Measurements from ENCODE around the gene LIMS2. TPM values are rescaled to one million over a fixed set of nuclear protein-coding genes. Genes with fewer than 3 reads are reported as not detected.

LIMS2 gene
- total RNA-seq, 2 donors from 2014 or later, result 2.4 to 4.8 TPM

DNA sequence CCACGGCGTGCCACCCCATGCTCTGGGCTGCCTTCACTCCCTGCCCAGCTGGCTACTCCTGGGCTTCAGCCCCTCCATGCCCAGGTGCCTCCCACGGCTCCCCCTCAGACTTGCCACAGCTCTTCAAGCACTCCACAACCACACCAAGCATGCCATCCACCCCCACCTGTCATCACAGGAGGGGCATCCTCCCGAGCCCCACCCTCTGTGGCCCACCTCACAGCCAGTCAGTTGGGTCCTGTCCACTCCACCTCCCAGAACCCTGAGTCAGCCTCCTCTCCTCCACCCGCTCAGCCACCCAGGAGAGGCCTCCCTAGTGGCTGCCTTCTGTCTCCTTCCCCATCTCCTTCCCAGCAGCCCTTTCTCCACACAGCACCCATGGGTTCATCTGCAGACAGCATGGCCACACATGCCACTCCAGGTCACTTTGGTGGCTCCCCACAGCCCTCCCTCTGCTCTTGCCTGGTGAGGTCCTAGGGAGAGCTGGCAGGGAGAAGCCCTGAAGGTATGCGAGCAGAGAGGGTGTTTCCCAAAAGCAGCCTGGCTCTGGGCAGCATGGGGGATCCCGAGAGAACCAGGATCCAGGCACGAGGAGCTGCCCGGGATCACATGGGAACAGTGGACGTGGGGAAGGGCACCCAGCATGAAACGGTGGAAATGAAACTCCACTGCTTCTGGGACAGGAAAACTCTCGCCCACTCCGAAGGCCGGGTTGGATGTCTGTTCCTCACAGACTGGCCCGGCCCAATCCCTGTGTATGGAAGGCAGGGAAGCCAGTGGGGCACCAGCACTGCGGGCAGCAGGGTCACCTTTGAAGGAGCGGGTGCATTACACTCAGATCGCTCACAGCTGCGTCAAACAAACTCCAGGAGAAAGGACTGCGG is 2.7 kb downstream of the LIMS2 start:
- H3K27ac Mint-ChIP-seq, result no peak overlapping the region
- peaks cover 50% of the 10 kb centered on the region for H3K27me3 Mint-ChIP-seq
- H3K36me3 Mint-ChIP-seq (ENCODE audit: low read depth), result no peaks in the 10 kb centered on the region
- ATAC-seq (replicated peaks), result no peak
- H3K4me3 Mint-ChIP-seq, result no peak overlapping the region
- H3K4me1 Mint-ChIP-seq, result no peaks in the 10 kb centered on the region
- no peaks in the 10 kb centered on the region for H3K9me3 Mint-ChIP-seq

DNA sequence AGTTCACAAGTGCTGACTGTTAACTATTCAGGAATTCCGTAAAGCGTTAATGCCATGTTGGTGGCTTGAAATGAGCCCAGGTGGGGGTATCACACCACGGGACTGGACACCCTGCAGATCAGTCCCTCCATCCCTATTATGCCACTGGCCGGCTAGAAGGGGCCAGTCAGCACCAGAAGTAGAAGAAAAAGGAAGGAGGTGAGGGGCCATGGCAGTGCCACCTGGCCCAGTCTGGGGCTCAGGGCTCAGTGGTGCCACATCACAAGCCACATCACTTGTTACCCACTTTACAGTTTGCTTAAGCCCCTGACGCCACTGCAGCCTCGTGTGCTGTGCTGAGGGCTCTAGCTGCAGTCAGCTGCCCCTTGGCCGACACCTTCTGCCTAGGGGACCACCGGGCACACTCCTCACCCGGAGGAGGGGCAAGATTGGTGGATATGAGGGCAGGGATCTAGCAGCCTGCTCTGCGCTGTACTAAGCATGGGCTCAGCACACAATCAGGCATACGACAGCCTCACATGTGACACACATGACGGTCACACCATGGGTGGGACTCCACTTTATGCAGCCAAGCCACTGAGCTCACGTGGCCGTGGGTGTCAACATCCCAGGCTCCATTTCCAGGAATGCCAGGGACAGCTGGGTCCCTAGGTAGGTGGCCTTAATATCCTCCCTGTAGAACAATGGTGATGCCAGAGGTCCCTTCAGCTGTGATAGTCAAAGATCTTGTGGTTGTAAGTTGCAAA is 3.6 kb downstream of the LIMS2 start:
- Mint-ChIP-seq H3K27ac (no peak overlapping the region), H3K9me3 (no peaks in the 10 kb centered on the region), H3K4me1 (no peaks in the 10 kb centered on the region), H3K36me3 (ENCODE audit: low read depth) (no peaks in the 10 kb centered on the region), H3K27me3 (peaks cover 47% of the 10 kb centered on the region), H3K4me3 (no peak overlapping the region)
- ATAC-seq (replicated peaks), result no peak

DNA sequence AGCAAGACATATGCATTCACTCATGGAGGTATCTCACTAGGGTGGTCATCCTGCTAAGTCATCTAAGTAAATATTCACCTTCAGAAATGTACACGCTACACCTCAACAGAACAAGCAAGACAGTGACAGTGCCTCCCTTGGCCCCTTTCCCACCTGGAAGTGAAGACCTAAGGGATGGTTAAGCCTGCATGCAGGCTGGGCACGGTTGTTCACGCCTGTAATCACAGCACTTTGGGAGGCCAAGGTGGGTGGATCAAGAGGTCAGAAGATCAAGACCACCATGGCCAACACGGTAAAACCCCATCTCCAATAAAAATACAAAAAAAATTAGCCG is 4.4 kb downstream of the LIMS2 start:
- Mint-ChIP-seq H3K27ac (no peak overlapping the region), H3K4me3 (no peak overlapping the region), H3K27me3 (peaks cover 45% of the 10 kb centered on the region), H3K4me1 (no peaks in the 10 kb centered on the region), H3K36me3 (ENCODE audit: low read depth) (no peaks in the 10 kb centered on the region), H3K9me3 (no peaks in the 10 kb centered on the region)
- ATAC-seq (replicated peaks), result no peak

DNA sequence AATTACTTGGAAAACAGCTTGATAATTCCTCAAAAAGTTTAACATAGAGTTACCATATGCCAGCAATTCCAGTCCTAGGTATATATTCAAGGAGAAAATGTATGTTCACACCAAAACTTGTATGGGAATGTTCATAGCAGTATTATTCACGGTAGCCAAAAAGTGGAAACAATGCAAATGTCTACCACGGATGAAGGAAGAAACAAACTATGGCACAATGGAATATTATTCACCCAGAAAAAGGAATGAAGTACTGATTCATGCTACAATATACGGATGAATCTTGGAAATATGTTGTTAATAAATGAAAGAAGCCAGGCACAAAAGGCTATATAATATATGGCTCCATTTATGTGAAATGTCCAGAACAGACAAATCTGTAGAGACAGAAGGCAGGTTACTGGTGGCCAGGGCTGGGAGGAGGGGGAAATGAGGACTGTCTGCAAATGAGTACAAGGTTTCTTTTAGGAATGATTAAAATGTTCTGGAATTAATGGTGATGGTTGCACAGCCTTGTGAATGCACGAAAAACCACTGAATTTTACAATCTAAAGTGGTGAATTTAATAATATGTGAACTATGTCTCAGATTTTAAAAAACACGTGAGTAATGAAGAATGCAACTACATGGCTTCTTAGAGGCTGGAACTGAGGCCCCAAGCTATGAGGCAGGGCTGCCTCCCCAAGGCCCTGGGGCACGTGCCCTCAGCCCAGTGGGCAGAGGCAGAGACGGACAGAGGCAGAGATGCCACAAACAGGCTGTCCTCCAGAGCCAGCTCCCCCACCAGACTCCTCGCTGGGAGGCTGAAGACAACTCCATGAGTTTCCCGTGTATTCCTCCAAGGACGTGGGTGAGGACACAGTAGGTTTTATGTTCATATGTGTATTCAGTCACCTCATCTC is 5.0 kb downstream of the LIMS2 start:
- ATAC-seq (replicated peaks), result no peak
- H3K27me3 Mint-ChIP-seq, result peaks cover 47% of the 10 kb centered on the region
- H3K4me3 Mint-ChIP-seq, result no peak overlapping the region
- H3K36me3 Mint-ChIP-seq (ENCODE audit: low read depth), result no peaks in the 10 kb centered on the region
- no peak overlapping the region for H3K27ac Mint-ChIP-seq
- H3K4me1 Mint-ChIP-seq, result no peaks in the 10 kb centered on the region
- H3K9me3 Mint-ChIP-seq, result no peaks in the 10 kb centered on the region

DNA sequence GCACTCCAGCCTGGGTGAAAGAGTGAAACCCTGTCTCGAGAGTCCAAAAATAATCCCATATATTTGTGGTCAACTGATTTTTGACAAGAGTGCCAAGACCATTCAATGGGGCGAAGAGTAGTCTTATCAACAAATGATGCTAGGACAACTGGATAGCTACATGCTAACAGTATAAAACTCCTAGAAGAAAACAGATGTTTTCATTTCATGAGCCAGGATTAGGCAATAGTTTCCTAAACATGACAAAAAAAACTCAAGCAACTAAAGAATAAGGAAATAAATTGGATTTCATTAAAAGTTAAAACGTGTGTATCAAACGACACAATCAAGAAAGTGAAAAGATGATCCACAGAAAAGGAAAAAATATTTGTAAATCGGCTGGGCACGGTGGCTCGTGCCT is 6.3 kb downstream of the LIMS2 start:
- no peak overlapping the region for H3K27ac Mint-ChIP-seq
- peaks cover 48% of the 10 kb centered on the region for H3K27me3 Mint-ChIP-seq
- no peak overlapping the region for H3K4me3 Mint-ChIP-seq
- H3K36me3 Mint-ChIP-seq (ENCODE audit: low read depth), result no peaks in the 10 kb centered on the region
- H3K4me1 Mint-ChIP-seq, result no peaks in the 10 kb centered on the region
- ATAC-seq (replicated peaks), result no peak
- H3K9me3 Mint-ChIP-seq, result no peaks in the 10 kb centered on the region

DNA sequence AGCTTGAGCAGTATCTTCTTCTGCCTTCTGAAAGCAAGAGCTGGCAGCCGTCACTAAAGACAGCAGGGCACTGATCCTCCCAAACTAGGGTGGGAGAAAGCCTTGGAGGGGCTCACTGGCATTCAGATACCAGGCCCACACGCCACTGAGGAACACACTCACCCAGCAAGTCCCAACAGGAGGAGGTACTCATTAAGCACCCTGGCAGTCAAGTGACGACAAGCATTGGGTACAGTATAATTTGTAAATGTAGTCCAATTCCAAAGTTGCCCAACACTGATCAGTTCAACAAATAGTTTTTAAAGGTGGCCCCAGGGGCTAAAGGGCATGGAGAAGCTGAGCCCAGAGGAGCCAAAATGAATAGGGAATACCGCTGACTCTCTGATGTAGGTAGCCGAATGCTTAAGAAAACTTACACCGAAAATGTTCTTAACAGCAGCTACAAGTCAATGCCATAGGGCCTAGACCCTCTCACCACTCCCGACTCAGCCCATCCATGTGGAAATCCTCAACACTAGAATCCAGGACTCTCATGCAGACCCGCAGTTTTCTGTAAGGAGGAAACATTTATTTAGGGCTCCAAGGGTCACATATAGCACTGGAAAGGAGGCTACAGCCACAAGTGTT is 9.9 kb downstream of the LIMS2 start:
- Mint-ChIP-seq H3K27me3 (peaks cover 52% of the 10 kb centered on the region), H3K4me1 (no peaks in the 10 kb centered on the region), H3K9me3 (no peaks in the 10 kb centered on the region), H3K4me3 (no peak overlapping the region), H3K27ac (no peak overlapping the region), H3K36me3 (ENCODE audit: low read depth) (no peaks in the 10 kb centered on the region)
- ATAC-seq (replicated peaks), result no peak

DNA sequence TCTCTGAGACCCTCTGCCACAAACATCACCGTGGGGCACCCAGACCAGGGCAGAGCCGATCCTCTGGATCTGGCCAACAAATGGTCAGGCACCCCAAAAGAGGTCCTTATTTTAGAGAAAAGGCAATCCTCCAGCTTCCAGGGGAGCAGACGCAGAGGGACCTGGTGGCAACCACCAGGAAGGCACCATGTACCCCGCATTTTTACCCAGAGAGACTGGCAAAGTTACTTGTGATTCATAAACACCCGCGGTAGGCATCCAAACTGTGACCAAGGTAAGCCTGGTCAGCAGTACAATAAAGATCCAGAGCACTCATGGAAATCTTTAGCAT is 10.5 kb downstream of the LIMS2 start:
- peaks cover 47% of the 10 kb centered on the region for H3K27me3 Mint-ChIP-seq

DNA sequence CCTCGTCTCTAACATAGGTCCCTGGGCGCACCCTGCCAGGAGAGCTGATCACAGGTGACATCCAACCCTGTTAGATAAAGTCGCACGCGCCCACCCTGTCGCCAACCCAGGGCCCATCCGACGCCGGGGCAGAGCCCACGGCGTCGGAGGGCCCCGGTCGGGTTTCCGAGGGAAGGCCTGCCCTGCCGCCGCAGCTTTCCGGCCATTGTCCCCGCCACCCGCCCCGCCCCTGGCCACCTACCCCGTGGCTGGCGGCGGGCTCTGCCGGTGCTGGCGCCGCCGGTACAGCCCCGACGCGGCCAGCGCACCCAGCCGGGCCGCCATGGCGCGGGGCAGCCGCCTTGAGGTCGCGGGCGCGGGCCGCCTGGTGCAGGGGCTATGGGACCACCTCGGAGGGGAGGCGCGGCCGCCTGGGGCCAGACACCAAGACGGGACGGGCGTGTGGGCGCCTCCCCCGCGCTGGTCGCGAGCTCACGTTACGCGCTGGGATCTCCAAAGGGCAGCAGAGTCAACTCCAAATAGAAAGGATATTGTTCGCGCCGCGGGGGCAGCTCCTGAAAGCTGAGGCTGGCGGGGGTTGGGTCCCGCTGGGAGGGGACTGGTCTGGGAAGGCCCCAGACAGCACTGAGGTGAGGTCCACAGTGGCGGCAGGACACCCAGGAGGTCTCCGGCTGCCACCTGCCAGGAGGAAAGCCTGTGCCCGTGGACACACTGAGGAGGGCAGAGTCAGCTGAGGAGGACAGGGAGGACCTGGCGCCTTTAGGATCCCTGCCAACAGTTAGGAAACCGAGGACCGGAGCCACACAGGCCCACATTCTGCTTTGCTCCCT is 11.1 kb downstream of the LIMS2 start:
- no peak overlapping the region for H3K27ac Mint-ChIP-seq
- H3K36me3 Mint-ChIP-seq (ENCODE audit: low read depth), result no peaks in the 10 kb centered on the region
- peaks cover 46% of the 10 kb centered on the region for H3K27me3 Mint-ChIP-seq
- H3K4me3 Mint-ChIP-seq, result no peak overlapping the region
- no peak for ATAC-seq (replicated peaks)
- no peaks in the 10 kb centered on the region for H3K9me3 Mint-ChIP-seq
- no peaks in the 10 kb centered on the region for H3K4me1 Mint-ChIP-seq

More for the DNA sequence above, 10.5 kb downstream of the LIMS2 start:
- Mint-ChIP-seq H3K27ac (no peak overlapping the region), H3K4me3 (no peak overlapping the region), H3K4me1 (no peaks in the 10 kb centered on the region), H3K36me3 (ENCODE audit: low read depth) (no peaks in the 10 kb centered on the region), H3K9me3 (no peaks in the 10 kb centered on the region)
- ATAC-seq (replicated peaks), result no peak

DNA sequence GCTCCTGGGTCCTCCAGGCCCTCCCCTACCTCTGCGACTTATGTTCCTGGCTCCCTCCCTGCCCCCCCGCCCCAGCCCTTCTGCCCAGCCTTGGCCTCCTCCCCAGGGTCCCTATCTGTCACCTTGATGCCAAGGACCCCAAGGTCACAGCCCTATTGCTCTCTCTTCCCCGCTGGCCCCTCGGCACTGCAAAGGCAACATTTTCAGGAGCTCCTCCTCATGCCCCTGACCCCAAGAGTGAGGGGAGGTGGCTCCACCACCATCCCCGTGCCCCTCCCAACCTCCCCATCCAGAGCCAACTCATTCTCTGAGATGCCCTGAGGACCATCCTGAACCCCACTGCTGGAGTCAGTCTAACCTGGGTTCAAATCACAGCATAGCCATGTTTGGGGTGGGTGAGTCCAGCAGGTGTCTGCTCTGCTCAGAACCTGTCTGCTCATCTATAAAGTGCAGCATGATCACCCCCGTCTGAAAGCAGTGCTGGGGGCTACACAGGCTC is 11.7 kb downstream of the LIMS2 start:
- H3K9me3 Mint-ChIP-seq, result no peaks in the 10 kb centered on the region
- H3K27ac Mint-ChIP-seq, result no peak overlapping the region
- H3K27me3 Mint-ChIP-seq, result peaks cover 42% of the 10 kb centered on the region
- H3K4me3 Mint-ChIP-seq, result no peak overlapping the region
- H3K4me1 Mint-ChIP-seq, result no peaks in the 10 kb centered on the region
- H3K36me3 Mint-ChIP-seq (ENCODE audit: low read depth), result no peaks in the 10 kb centered on the region
- ATAC-seq (replicated peaks), result no peak

DNA sequence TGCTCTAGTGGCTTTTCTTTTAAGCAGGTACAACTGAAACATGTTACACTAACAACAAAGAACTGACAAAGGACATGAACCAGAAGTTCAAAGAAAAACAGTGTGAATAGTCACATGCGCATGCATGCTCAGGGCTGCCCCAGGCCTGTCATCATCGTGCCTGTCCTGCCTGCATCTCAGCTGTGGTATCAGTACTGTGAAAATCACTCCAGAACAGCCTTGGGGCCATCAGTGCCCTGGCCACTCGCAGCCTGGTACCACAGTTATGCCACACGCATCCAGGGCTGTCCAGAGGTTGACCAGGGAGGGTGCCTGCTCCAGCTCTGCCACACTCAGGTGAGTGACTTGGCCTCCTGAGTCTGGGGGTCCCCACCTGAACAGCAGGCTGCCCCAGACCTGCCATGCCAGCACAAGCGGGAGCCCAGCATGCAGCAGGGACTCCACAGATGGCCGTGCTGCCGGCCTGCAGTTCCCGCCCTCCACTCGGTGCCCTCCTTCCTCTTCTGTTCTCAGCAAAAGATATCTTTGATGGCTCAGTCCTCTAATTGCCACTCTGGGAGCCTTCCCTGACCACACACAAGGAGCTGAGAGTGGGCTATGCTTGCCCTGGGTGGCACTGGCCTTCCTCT is 12.3 kb downstream of the LIMS2 start:
- no peak overlapping the region for H3K4me3 Mint-ChIP-seq
- no peak for ATAC-seq (replicated peaks)
- no peak overlapping the region for H3K27ac Mint-ChIP-seq
- H3K27me3 Mint-ChIP-seq, result peaks cover 42% of the 10 kb centered on the region
- no peaks in the 10 kb centered on the region for H3K36me3 Mint-ChIP-seq (ENCODE audit: low read depth)
- no peaks in the 10 kb centered on the region for H3K4me1 Mint-ChIP-seq
- H3K9me3 Mint-ChIP-seq, result no peaks in the 10 kb centered on the region

DNA sequence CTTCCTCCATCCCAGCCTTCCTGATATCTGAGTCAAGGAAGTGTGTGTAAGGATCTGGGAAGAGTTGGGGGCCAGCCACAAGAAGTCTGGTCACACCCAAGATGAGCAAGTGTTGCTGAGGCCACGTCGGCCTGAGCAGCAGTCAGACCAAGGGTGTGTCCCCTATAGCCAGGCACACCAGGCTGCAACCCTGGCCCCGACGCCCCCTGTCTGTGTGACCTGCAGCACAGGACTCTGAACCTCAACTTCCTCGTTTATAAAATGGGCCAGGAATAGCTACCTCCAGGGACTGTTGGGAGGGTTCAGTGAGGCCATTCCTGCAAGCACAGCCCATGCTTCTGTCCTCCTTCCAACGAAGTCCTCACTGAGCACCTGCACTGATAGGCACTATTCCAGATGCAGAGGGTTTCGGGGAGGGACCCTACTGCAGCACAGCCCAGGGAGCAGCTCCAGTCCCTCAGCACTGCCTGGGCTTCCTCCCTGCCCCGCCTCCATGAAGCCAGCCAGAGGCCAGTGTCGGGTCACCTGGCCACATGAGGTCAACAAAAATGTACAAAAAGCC is 13.3 kb downstream of the LIMS2 start:
- no peak overlapping the region for H3K27ac Mint-ChIP-seq

DNA sequence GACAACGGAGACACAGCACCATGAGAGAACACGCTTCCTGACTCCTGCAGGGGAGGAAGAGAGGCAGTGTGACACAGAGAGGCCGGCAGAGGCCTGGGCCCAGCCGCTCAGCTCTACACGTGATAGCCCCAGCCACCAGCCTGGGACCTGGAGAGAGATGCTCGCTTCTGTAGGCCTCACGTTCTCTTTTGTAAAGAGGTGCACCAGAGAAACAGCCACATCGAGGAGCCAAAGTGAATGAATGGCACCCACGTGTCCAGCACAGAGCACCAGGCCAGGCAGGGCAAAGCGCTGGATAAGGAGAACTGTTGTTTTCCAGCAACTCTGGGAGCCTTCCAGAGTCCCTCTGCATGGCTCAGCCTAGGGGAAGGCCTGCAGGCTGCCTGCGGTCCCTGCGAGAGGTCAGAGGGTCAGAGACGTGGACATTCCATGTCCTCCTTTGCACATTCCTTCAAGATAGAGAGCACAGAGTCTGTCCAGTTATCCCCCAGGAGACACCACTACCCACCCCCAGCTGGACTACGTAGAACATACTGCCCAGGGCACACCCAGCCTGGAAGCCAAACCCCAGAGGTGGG is 14.2 kb downstream of the LIMS2 start:
- H3K36me3 Mint-ChIP-seq (ENCODE audit: low read depth), result no peaks in the 10 kb centered on the region
- no peaks in the 10 kb centered on the region for H3K9me3 Mint-ChIP-seq
- ATAC-seq (replicated peaks), result no peak
- peaks cover 32% of the 10 kb centered on the region for H3K27me3 Mint-ChIP-seq
- no peak overlapping the region for H3K27ac Mint-ChIP-seq
- no peaks in the 10 kb centered on the region for H3K4me1 Mint-ChIP-seq
- no peak overlapping the region for H3K4me3 Mint-ChIP-seq

More for the DNA sequence above, 13.3 kb downstream of the LIMS2 start:
- Mint-ChIP-seq H3K4me1 (no peaks in the 10 kb centered on the region), H3K36me3 (ENCODE audit: low read depth) (no peaks in the 10 kb centered on the region), H3K27me3 (peaks cover 39% of the 10 kb centered on the region), H3K9me3 (no peaks in the 10 kb centered on the region), H3K4me3 (no peak overlapping the region)
- ATAC-seq (replicated peaks), result no peak

DNA sequence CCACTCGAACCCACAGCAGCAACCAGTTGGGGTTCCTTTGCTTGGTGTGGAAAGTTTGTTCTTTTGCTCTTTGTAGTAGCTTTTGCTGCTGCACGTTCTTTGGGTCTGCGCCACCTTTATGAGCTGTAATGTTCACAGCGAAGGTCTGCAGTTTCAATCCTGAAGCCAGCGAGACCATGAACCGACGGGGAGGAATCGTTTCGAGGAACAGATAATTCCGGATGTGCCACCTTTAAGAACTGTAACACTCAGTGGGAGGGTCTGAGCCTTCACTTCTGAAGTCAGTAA is 15.1 kb downstream of the LIMS2 start:
- Mint-ChIP-seq H3K27ac (no peak overlapping the region), H3K4me3 (no peak overlapping the region), H3K36me3 (ENCODE audit: low read depth) (no peaks in the 10 kb centered on the region), H3K9me3 (no peaks in the 10 kb centered on the region), H3K27me3 (peaks cover 27% of the 10 kb centered on the region), H3K4me1 (no peaks in the 10 kb centered on the region)
- ATAC-seq (replicated peaks), result no peak
